DND-41 (cell line): ENCODE results near the gene PSMA6.
"Not testable (repeated sequence)": the region's sequence is repeated elsewhere in the genome, so short reads cannot be mapped to it uniquely, and the experiment has no call there.

ENCODE experiments used
- ATAC-seq: fragments of 200-7000 bp; cut with Tn5 transposase; 3 replicates; pipeline ENCODE4 v1.9.1; 2021; ENCODE audit warnings: low read depth; ENCODE audit not compliant: insufficient read depth
- DNase-seq: peaks from one replicate; pipeline ENCODE4 v3.0.0-alpha.2; 2020
- H2AFZ ChIP-seq: 2 replicates; pipeline ENCODE4 v1.6.0; 2012; ENCODE audit warnings: low read depth, low read length
- H3K27ac ChIP-seq: 2 replicates; pipeline ENCODE4 v1.5.1; 2012; ENCODE audit warnings: low read length, inconsistent platforms
- H3K27me3 ChIP-seq: fragments of 200-600 bp; sonication (generic); 2 replicates; pipeline ENCODE4 v1.6.0; 2012; ENCODE audit warnings: low read length, mild to moderate bottlenecking, inconsistent platforms; ENCODE audit not compliant: insufficient read depth, poor library complexity
- H3K36me3 ChIP-seq: 2 replicates; pipeline ENCODE4 v1.5.1; 2012; ENCODE audit warnings: low read length, inconsistent platforms; ENCODE audit not compliant: insufficient read depth
- H3K4me1 ChIP-seq: 2 replicates; pipeline ENCODE4 v1.5.1; 2012; ENCODE audit warnings: mild to moderate bottlenecking, low read length; ENCODE audit not compliant: insufficient read depth
- H3K4me2 ChIP-seq: 2 replicates; pipeline ENCODE4 v1.6.0; 2012; ENCODE audit warnings: mild to moderate bottlenecking, moderate library complexity, low read length, inconsistent platforms; ENCODE audit not compliant: insufficient read depth
- H3K4me3 ChIP-seq, 2 experiments: fragments of 200-600 bp in 1 of 2; shearing (Covaris generic) in 1 of 2; 2 replicates each; pipeline ENCODE4 v1.5.1; 2012 to 2016; ENCODE audit warnings: inconsistent platforms in 2 of 2, low read length in 2 of 2, mild to moderate bottlenecking in 2 of 2, low read depth in 1 of 2, moderate library complexity in 1 of 2
- H3K79me2 ChIP-seq: 2 replicates; pipeline ENCODE4 v1.6.0; 2012; ENCODE audit warnings: low read length, inconsistent platforms; ENCODE audit not compliant: insufficient read depth
- H3K9ac ChIP-seq: 2 replicates; pipeline ENCODE4 v1.6.0; 2012; ENCODE audit warnings: low read depth, mild to moderate bottlenecking, inconsistent platforms, low read length, moderate library complexity
- H3K9me3 ChIP-seq: 2 replicates; pipeline ENCODE4 v1.5.1; 2012; ENCODE audit warnings: low read length, moderate library complexity, mild to moderate bottlenecking, inconsistent platforms; ENCODE audit not compliant: insufficient read depth, severe bottlenecking
- H4K20me1 ChIP-seq: 2 replicates; pipeline ENCODE4 v1.6.0; 2012; ENCODE audit warnings: low read length; ENCODE audit not compliant: insufficient read depth
- CTCF ChIP-seq: IDR thresholded peaks from 2 replicates; pipeline ENCODE4 v1.5.1; 2012; ENCODE audit warnings: borderline replicate concordance, low read length, moderate library complexity, mild to moderate bottlenecking; ENCODE audit not compliant: poor library complexity, severe bottlenecking; ENCODE audit errors: extremely low read depth
- EZH2 ChIP-seq: IDR thresholded peaks from 3 replicates; pipeline ENCODE4 v1.6.1; 2012; ENCODE audit warnings: borderline replicate concordance, low read depth, mild to moderate bottlenecking, moderate library complexity, low read length, inconsistent platforms; ENCODE audit not compliant: severe bottlenecking

Gene PSMA6

DNA sequence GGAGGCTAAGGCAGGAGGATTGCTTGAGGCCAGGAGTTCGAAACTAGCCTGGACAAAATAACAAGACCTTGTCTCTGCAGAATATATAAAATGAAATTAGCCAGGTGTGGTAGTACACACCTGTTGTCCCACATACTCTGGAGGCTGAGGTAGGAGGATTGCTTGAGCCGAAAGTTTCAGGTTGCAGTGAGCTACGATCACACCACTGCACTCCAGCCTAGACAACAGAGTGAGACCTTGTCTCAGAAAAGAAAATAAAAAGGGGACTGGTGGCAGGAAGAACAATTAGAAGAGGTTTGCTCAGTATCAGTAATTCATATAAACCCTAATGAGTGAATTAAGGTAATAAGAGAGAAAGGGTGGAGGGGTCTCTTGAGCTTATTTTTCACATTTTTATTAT is 8.0 kb downstream of the PSMA6 start:
- peaks cover 97% of the 10 kb centered on the region for H3K4me1 ChIP-seq
- ATAC-seq: 0 out of 3 replicates have a peak, but pooled peaks have one; percentile 15
- H3K36me3 ChIP-seq: peaks cover 57% of the 10 kb centered on the region
- peak overlapping the region; percentile 69 for H3K27ac ChIP-seq
- peak overlapping the region; percentile 28 for H3K9ac ChIP-seq
- peak overlapping the region in 1 of 2 experiments; percentile 40; a peak in 2 of 4 replicates for H3K4me3 ChIP-seq
- H3K4me2 ChIP-seq: peak overlapping the region; percentile 83
- H3K9me3 ChIP-seq: no peaks in the 10 kb centered on the region
- no peaks in the 10 kb centered on the region for H3K27me3 ChIP-seq
- peaks cover 100% of the 10 kb centered on the region for H3K79me2 ChIP-seq
- H4K20me1 ChIP-seq: peaks cover 83% of the 10 kb centered on the region
- TF ChIP-seq CTCF (no peak), EZH2 (no peak)
- no peak overlapping the region for H2AFZ ChIP-seq
- DNase-seq: no peak

DNA sequence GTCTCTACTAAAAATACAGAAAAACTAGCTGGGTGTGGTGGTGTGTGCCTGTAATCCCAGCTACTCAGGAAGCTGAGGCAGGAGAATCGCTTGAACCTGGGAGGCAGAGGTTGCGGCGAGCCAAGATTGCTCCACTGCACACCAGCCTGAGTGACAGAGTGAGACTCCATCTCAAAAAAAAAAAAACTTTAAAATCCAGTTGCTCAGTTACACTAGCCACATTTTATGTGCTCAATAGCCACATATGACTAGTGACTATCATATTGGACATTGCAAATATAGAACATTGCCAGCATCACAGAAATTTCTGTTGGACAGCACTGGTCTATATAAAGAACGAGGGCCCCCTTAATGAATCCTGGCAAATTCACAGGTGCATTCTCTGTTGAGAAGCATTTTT is 9.2 kb downstream of the PSMA6 start:
- peak; percentile 53 for DNase-seq
- not testable (repeated sequence) for H3K9me3 ChIP-seq, H3K27me3 ChIP-seq, H3K4me3 ChIP-seq, H2AFZ ChIP-seq
- Histone ChIP-seq H3K4me1 (peaks cover 86% of the 10 kb centered on the region), H3K36me3 (peaks cover 58% of the 10 kb centered on the region), H4K20me1 (peaks cover 84% of the 10 kb centered on the region), H3K79me2 (peaks cover 100% of the 10 kb centered on the region), H3K4me2 (peak overlapping the region; percentile 83), H3K27ac (peak overlapping the region; percentile 69), H3K9ac (peak overlapping the region; percentile 28; the same call in 1 of the 2 replicates)
- ATAC-seq: peak; percentile 35

GRCh38 chr14:35301735-35302528 is 9.8 kb downstream of the PSMA6 start:
- H3K27ac ChIP-seq: peak overlapping the region; percentile 69
- peaks cover 84% of the 10 kb centered on the region for H4K20me1 ChIP-seq
- H3K9me3 ChIP-seq: no peaks in the 10 kb centered on the region
- H2AFZ ChIP-seq: no peak overlapping the region
- H3K27me3 ChIP-seq: no peaks in the 10 kb centered on the region
- peaks cover 83% of the 10 kb centered on the region for H3K4me1 ChIP-seq
- ATAC-seq (peak; percentile 57), DNase-seq (no peak)
- H3K9ac ChIP-seq: peak overlapping the region; percentile 33; the same call in 1 of the 2 replicates
- peak overlapping the region; percentile 83 for H3K4me2 ChIP-seq
- TF ChIP-seq EZH2 (no peak), CTCF (no peak)
- peak overlapping the region in 1 of 2 experiments; percentile 31; a peak in 1 of 4 replicates for H3K4me3 ChIP-seq
- H3K79me2 ChIP-seq: peaks cover 100% of the 10 kb centered on the region
- H3K36me3 ChIP-seq: peaks cover 59% of the 10 kb centered on the region

GRCh38 chr14:35303149-35303935 is 11.2 kb downstream of the PSMA6 start:
- Histone ChIP-seq H4K20me1 (peaks cover 86% of the 10 kb centered on the region), H3K27me3 (no peaks in the 10 kb centered on the region), H3K79me2 (peaks cover 100% of the 10 kb centered on the region), H3K9me3 (no peaks in the 10 kb centered on the region), H3K4me1 (peaks cover 68% of the 10 kb centered on the region), H3K9ac (peak overlapping the region; percentile 33), H2AFZ (no peak overlapping the region), H3K27ac (peak overlapping the region; percentile 69), H3K4me2 (peak overlapping the region; percentile 83), H3K36me3 (peaks cover 64% of the 10 kb centered on the region), H3K4me3 (no peak overlapping the region)
- ATAC-seq: no peak
- TF ChIP-seq CTCF: no peak
- TF ChIP-seq EZH2: no peak
- no peak for DNase-seq
